GM04504 (cell line): ENCODE data around the gene TRAT1.
"Not testable (repeated sequence)": the region's sequence is repeated elsewhere in the genome, so short reads cannot be mapped to it uniquely, and the experiment has no call there.

Experiments used
- DNase-seq: peaks from one replicate; pipeline ENCODE4 v3.0.0-alpha.2; 2012; ENCODE audit warnings: low read depth

TRAT1 gene, protein sequence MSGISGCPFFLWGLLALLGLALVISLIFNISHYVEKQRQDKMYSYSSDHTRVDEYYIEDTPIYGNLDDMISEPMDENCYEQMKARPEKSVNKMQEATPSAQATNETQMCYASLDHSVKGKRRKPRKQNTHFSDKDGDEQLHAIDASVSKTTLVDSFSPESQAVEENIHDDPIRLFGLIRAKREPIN

DNA sequence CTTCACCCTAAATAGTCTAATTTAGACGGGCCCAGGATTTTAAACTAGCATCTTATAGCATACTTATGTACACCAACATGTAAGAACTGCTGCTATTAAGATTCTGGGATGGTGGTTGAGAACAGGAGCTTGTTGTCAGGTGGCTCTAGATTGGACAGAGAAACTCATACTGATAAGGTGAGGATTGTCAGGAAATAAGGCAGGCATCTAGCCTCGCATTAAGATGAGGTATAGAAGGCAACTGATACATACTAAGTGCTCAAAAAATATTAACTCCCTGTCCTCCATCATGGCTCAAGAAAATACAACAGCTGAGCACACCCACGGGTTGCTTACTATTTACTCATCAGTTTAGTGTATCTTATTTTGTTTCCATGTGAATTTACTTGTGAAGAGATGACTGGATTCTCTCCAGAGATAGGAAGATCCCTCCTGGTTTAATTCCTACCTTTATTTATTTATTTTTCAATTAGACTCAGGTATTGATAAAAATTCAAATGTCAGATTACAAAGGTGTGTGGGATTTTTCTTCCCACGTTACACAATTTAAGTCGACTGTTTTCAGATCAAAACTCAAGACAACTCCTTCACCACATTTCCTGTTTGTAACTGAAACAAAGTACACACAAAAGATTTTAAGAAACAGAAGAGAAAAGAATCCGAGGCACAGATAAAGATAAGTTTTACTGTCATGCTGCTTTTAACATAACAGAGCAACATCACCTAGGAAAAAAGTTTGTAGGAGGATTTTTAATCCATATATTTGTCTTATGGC, at the start of gene TRAT1:
Gene TRAT1, plus strand, starts transcription at position 664 of the 775 bp plus-strand sequence. CDS start 142 bp downstream, outside the sequence.
- no peak for DNase-seq

DNA sequence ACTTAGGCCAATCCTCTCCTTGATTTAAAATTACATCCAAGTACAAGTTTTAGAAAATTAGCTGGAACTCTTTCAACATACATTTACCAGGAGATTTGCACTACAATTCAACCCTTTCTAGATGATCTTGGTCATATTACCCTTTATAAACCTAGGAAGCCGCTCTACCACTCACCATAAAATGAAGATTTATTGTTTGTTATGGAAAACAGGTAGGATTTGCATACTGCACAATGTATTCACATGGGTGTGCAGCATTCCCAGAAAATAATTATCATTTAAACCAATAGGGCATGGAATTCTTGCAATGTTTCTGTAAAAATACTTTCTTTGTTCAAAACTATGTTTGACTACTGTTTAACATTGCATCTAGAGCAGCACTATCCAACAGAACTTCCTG, 46.9 kb upstream of the TRAT1 start:
- DNase-seq: no peak

DNA sequence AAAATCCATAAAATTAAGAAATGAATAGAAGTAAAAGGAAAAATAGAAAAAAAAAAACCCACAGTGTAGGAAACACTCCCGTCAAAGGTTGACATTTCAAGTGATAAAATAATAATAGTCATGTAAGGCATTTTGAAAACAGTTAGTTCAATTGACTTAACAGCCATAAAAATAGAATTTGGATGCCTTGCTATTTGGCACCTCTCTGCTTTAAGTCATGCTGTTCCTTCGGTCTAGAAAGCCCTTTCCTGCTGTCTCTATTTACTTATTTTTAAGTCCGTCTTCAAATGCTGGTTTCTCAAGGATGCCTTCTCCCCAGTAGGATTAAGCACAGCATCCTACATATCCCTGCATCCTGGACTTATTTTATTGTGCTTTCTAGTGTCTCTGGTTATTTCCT, 43.1 kb upstream of the TRAT1 start:
- no peak for DNase-seq

DNA sequence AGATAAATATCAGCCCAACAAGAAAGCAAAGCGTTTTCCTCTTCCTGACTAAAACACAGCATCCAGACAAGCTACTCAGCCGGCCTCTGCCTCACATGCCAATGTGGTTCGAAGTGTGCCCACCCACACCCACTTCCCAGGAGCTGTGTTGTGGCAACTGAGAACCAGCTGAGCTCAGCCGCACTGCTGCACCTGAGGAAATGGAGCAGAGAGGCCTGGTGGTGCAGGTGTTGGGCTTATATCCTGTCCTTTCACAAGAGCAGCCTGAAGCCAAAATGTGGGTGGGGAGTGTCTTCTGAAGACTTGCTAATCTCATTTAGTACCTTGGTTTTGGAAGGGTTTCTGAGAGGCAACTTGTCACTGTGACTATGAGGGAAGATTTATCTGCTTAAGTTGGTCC, 42.4 kb upstream of the TRAT1 start:
- no peak for DNase-seq

DNA sequence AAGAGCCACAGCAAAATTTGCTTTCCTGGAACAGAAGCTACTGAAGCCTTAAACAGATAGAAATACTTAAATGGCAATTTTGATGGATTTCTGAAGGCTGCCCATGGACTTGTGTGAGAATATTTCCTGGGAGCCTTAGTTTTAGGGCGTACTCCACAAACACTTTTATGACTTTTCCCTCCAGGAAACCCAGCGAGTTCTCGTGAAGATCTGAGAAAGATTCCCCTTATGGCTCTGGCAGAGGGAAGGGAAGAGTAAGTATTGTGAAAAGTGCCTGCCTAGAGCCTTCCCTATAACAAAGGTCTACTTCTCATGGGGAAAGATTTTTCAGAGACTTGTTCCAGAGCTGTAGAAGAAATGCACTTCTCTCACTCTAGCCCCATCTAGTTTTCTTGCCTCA, 31.1 kb upstream of the TRAT1 start:
- no peak for DNase-seq

DNA sequence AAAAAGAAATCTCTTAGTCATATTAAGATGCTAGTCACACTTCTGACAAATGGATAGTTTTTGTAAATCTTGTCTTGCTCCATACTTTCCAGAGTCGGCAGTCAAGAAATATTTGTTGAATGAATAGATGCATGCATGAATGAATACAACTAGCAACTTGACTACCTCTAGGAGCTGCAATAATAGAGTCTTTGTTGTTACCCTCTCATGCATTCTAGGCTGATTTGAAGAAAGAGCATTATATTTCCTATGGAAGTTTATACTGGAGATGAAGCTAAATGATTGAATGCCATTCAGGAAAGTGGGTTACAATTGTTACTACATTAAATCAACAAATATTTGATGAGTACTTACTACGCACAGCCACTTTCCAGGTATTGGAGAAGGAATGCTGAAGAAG, 18.1 kb upstream of the TRAT1 start:
- no peak for DNase-seq

DNA sequence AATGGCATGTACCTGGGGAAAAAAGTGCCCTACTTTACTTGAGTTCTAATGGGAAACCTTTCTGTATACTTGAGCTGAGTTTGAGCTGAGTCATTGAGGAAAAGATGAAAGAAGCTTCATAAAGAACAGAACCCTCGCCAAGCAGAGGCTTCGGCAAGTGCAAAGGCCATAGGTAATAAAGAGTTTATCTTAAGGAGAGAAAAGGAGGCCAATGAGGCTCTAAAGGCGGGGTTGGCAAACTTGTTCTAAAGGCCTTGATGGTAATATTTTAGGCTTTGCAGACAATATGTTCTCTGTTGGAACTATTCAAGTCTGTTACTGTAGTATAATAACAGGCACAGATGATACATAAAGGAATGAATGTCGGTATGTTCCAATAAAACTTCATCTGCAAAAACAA, 17.6 kb upstream of the TRAT1 start:
- DNase-seq: no peak

DNA sequence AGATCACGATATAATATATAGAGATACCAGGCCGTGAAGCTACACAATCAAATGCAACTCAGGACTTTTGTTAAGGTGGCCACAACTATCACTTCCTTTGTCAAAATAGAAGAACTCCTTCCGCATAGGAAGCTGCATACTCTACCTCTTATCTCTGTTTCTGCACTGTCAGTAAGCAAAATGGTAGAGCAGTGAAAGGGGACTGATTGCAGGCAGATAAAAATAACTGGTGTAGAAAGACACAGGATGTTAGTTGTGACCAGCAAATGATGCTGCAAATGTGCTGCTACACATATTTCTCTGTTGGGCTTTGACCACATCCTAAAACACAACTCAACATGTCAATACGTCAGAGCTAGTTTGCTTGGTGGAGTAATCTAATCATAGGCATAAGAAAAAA, 16.3 kb upstream of the TRAT1 start:
- no peak for DNase-seq

DNA sequence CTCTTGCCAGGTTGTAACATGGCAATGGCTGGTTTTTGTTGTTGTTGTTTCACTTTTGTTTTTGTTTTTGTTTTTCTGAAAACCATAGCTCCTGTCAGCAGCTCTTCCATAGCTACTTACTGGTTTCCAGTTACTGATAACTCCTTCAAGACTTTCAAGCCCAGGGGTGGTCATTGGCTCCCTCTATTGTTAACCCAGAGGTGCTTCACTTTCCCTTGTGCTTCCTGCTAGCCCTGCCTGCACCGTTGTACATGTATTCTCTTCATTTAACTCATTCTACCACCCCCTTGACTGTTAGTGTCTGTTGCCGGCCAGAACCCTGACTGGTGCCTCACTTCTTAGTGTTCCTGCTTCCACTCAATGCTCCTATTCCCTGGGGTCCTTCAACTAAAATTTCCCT, 4.2 kb upstream of the TRAT1 start:
- DNase-seq: no peak

DNA sequence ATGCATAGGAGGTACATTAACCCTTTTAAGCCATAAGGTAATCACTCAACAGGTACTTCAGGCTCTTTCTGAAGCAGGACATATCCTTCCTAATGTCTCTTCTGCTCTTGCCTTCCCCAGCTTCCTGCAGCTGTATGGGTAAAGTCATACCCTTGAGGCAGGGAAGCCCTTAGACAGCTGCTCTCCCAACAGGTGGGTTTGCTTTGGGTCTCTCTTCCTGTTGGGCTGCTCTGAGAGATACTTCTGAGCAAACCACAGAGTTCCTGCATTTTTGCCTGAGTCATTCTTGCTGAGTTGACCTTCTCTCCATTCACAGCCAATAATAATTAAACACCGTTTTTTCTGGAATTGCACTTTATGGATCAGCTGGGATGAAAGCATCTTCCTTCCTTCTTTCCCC, 2.0 kb upstream of the TRAT1 start:
- no peak for DNase-seq

DNA sequence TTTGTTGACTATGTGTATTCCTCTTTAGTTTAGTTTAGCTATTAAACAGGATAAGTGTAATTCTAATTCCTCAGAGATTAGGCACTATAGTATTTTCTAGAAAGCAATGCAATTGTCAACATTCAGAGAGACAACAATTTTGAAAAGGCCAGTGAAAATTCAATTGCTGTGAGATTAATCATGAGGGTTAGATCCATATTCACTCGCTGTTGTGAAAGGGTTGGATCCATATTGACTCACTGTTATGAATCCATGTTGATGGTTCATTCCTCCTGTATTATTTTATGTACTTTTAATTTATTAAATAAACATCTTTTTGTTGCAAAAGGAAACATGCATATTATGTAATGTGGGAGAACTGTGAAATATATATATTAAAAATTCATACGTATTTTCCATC, 641 bp downstream of the TRAT1 start:
- DNase-seq: no peak

DNA sequence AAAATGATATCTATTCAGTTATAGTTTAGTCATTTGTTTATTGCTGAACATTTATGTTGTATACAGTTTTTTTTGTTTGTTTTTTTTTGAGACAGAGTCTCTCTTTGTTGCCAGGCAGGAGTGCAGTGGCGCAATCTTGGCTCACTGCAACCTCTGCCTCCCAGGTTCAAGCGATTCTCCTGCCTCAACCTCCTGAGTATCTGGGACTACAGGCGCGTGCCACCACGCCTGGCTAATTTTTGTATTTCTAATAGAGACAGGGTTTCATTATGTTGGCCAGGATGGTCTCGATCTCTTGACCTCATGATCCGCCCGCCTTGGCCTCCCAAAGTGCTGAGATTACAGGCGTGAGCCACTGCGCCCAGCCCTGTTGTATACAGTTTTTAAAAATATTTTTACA, 1.2 kb downstream of the TRAT1 start:
- not testable (repeated sequence) for DNase-seq

DNA sequence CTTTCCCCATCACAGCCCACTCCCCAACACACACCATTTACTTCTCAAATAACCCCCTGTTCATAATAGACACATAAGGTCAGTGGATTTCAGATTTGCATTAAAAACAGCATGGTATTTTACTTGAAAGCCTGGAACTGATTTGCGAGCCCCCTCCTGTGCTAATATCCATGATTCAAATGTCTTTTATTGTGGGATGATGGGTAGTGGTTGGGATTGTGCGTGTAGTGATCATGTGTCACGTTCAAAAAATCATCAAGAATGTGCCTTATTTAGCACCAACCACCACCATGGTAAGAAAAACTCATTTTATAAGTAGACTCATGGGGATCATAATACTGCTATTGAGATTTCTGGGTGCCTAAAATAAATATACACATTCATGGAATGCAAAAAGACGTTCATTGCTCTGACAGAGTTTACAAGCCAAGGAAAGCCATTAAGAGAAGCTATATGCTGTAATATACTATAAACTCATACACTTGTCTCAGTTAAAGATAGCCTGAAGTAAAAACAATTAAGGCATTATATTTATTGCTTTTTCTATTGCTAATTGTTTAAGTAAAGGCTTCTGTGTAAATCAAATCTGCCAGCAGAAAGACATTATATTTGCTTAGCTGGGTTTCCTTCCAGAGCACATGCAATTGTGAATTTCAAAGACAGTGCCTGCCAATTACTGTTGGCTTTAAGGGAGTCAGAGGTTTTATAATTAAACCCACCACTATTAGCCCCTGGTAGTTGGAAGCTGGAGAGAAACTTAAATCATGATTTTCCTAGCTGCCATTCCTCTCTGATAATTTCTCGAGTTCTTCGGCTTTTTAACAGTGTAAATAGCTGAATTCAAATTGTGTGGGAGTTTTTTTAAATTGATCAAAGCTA, 4.0 kb downstream of the TRAT1 start:
- DNase-seq: no peak

DNA sequence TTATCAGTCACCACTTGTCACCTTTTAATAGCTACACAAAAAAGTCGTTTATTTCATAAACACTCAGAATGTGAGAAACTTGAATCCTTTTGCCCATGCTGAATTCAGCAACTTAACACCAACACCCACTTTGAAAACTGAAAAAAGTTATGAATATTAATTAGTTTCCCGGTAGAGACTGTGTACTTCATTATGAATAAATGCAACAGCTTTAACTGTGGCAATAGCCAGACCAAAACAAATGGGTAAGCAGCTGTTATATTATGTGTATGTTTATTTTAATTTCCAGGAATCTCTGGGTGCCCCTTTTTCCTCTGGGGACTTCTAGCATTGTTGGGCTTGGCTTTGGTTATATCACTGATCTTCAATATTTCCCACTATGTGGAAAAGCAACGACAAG, 7.8 kb downstream of the TRAT1 start:
- no peak for DNase-seq

DNA sequence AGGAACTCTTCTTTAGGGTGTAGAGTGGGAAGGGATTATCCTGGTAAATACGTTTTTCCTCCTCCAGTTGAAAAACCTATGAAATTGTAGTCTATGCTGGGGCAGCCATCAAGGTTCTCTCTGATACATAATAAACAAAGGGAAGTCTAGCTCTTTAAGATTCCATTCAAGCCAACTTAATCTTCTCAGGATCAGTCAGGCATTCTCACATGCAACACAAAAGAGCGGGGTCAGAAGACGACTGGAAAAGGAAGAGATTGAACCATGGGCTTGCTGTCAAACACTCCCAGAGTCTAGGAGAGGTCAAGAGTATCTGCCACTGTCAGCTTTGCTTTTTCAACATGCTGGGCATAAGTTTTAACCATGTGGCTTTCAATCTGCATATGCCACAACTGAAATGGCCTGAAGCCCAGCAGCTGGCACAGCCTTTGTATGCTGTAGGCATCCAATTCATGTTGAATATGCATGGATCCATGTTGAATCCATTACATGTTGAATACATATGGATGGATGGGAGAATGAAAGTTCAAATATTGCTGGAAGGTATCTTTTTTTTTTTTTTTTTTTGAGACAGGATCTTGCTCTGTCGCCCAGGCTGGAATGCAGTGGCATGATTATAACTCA, 8.5 kb downstream of the TRAT1 start:
- no peak for DNase-seq

DNA sequence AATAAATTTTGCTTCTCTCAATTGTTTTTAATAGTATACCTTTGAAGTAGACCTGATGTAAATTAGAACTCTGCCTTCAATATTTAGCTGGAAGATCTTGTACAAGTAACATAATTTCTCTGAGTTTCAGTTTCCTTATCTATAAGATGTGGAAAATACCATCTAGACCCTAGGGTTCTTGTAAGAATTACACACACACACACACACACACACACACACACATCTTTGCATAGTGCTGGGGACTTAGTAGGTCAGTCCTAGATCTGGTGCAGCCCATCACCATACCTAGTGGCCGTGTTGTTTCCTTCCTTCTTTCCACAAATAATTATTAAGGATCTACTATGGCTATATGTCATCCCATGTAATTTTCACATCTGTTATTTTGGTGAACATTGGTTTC, 11.0 kb downstream of the TRAT1 start:
- no peak for DNase-seq

DNA sequence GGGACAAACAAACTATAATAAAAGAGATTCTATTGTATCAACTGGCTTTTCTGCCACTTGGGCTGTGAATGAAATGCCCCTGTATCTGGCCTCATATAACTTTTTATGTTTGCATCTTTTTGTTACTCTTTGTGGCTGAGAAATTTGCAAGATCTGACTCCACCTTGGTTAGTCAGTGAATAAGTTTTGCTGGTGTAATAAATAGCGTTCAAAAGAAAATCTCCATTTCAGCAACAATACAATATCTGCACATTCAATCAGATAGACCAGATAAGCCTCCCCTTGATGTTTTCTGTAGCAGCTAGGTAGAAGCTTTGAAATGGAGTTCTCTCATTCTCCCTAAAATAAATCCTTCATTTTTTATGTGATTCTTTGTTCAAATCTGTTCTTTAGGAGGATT, 12.0 kb downstream of the TRAT1 start:
- no peak for DNase-seq

DNA sequence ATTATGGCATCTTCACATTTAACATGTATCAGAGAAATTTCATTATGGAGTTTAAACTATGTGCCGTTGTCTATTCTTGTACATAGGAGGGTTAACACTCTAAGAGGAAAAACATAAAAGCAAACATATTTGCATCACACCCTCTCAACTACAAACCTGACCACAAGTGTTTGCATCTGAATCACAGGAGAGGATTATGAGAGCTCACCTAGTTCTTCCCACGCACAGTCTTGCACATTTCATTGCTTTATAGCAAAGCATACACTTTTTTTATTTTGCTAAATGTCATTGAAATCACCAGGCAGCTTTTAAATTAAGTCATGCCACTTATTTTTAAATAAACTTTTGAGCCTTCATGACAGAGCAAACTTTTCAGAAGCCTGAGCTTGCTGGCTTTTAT, 12.5 kb downstream of the TRAT1 start:
- DNase-seq: no peak

DNA sequence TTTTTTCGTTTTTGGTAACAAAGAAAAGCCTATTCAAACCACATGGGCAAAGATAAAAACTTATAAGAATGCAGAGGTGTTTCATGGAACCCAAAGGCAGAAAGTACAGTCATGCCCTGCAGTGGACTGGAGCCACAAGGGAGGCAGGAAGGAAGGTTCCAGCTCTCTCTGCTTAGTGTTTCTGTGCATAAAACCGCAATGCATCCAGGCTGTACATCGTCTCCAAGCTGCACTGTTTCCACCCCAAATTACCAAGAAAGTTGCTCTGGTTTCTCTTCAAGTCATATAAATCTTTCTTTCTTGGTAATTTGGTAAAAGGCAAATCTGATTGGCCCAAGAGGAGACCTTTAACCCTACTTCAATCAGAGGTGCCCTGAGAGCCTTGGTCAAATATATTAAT, 15.8 kb downstream of the TRAT1 start:
- no peak for DNase-seq

DNA sequence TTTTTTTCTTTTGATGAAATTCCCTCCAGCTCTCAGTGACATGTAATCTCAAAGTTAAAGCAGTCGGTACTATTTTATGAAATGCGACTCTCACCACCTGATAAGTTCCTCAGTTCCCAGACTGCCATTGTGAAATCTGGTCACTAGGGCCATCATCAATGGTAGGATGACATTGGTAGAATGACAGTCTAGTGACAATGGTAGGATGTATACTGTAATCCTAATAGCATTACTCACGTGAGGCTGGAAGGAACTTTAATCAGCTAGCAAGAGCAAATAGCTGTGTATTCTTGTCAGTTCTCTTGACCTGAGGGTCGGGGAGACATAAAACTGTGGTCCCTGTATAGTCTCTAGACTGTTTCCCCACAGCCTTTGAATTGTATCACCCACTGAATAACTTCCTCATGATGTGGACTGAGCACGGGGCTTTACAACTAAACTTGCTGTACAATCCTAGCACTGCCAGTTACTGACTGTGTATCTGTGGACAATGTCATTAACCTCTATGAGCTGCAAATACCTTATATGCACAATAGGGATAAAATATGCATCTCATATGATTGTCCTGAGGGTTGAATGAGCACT, 23.2 kb downstream of the TRAT1 start:
- no peak for DNase-seq

DNA sequence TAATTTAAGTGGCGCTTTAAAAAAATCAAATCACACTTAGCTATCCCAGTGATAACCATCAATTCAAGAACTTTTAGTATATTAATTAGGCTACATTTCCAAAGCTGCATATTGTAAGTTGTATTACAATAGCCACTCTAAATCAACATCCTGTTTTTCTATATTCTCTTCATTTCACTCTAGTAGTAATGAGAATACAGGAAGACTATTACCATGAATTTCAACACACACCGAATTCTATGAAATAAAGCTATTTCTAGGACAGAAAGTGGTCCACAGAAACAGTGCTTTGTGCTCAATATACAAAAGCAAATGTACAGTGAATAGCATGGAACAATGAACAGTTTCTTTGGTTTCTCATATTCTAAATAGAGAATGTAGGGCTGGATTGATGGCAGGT, 24.6 kb downstream of the TRAT1 start:
- no peak for DNase-seq

DNA sequence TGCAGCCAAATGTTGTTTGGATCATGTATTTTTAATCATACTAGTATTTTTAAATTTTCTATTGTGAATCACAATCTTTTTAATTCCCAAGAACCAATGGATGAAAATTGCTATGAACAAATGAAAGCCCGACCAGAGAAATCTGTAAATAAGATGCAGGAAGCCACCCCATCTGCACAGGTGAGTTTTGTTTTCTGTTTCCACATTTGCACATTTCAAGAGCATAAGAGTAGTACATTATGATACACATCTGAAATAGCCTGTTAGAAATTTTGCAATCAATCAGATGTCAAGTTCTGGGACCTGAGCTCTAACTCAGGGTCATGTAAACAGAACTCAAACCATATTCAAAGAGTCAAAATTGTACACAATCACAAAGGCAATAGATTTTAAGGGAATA, 26.5 kb downstream of the TRAT1 start:
- no peak for DNase-seq
